Brain microvascular endothelial cell (primary cell): ENCODE measurements around the gene XPO5.
"Not testable (repeated sequence)": the region's sequence is repeated elsewhere in the genome, so short reads cannot be mapped to it uniquely, and the experiment has no call there.

ENCODE experiments used
- DNase-seq: peaks from one replicate; pipeline ENCODE4 v3.0.0-alpha.2; 2020
- H3K27ac ChIP-seq: fragments of 250-450 bp; sonication (Bioruptor Pico); 2 replicates; pipeline ENCODE4 v1.5.1; 2020; ENCODE audit warnings: mild to moderate bottlenecking, moderate library complexity
- H3K27me3 ChIP-seq: fragments of 250-450 bp; sonication (Bioruptor Pico); replicated peaks from 2 replicates; pipeline ENCODE4 v1.5.1; 2020; ENCODE audit warnings: mild to moderate bottlenecking
- H3K36me3 ChIP-seq: fragments of 250-450 bp; sonication (Bioruptor Pico); replicated peaks from 2 replicates; pipeline ENCODE4 v1.5.1; 2020; ENCODE audit warnings: mild to moderate bottlenecking
- H3K4me3 ChIP-seq: 2 replicates; pipeline ENCODE4 v1.5.1; 2011; ENCODE audit warnings: low read depth, mild to moderate bottlenecking, control low read depth, low read length, moderate library complexity
- CTCF ChIP-seq: IDR thresholded peaks from 2 replicates; pipeline ENCODE4 v1.5.1; 2011; ENCODE audit warnings: low read depth, mild to moderate bottlenecking, moderate library complexity, low read length, control low read depth, inconsistent platforms; ENCODE audit errors: missing control alignments
- in situ Hi-C: cut with HindIII; loops from 2 replicates; pipeline ENCODE4 v1.10.0; 2017; ENCODE audit warnings: low sequenced_read_pairs, low pct_ligation_motif_present

Gene XPO5

DNA sequence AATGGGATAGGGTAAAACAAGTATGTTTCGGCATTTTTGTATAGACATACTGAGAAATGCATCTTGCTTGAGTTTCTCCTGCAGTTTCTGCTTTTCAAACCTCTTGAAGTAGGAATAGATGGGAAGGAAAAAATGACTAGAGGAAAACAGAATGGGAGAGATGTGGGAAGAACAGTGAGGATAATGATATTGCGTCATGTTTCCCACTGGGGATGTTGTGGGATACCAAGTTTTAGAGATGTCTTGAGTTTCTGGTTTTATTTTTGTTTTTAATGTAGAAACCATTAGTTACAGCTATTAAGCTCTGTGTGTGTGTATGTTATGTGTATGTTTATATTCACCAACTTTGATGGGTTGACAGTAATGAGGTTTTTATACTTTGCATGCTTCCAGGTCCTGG is 24.8 kb upstream of the XPO5 start:
- Histone ChIP-seq H3K4me3 (no peak overlapping the region), H3K36me3 (peaks cover 37% of the 10 kb centered on the region), H3K27ac (no peak overlapping the region), H3K27me3 (no peaks in the 10 kb centered on the region)
- DNase-seq = no peak
- in situ Hi-C loops = no loop called here
- TF ChIP-seq CTCF = no peak

GRCh38 chr6:43593938-43594337 is 18.1 kb upstream of the XPO5 start:
- no peaks in the 10 kb centered on the region for H3K27me3 ChIP-seq
- H3K36me3 ChIP-seq = peaks cover 25% of the 10 kb centered on the region
- DNase-seq = no peak
- no peak overlapping the region for H3K4me3 ChIP-seq
- in situ Hi-C loops = no loop called here
- TF ChIP-seq CTCF = no peak
- no peak overlapping the region for H3K27ac ChIP-seq

GRCh38 chr6:43589564-43589963 is 13.7 kb upstream of the XPO5 start:
- in situ Hi-C loops, H3K27ac ChIP-seq, H3K4me3 ChIP-seq, H3K27me3 ChIP-seq, DNase-seq: not testable (repeated sequence)
- peaks cover 50% of the 10 kb centered on the region for H3K36me3 ChIP-seq

- Histone ChIP-seq H3K4me3 (no peak overlapping the region), H3K27ac (no peak overlapping the region), H3K36me3 (peaks cover 59% of the 10 kb centered on the region), H3K27me3 (no peaks in the 10 kb centered on the region)
- TF ChIP-seq CTCF = no peak
- in situ Hi-C loops = no loop called here
- no peak for DNase-seq
Measured at GRCh38 chr6:43588194-43588593, 12.4 kb upstream of the XPO5 start.

DNA sequence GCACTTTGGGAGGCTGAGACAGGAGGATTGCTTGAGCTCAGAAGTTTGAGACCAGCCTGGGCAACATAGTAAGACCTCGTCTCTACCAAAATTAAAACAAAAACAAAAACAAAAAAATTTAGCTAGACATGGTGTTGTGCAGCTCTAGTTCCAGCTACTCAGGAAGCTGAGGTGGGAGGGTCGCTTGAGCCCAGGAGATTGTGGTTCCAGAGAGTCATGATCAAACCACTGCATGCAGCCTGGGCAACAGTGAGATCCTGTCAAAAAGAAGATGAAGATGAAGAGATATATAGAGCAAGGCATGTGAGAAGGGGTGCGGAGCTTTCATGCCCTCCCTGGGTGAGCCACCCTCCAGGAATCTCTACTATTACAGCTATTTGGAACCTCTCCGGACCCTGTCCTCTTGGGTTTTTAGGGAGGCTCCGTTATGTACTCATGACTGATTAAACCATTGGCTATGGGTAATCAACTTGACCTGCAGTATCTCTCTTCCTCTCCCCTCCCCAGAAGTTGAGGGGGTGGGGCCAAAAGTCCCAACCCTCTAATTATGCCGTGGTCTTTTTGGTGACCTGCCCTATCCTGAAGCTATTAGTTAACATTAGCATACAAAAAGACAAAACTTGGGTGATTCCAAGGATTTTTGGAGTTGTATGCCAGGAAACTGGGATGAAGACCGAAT is 9.2 kb upstream of the XPO5 start:
- no peak overlapping the region for H3K4me3 ChIP-seq
- H3K36me3 ChIP-seq = peaks cover 57% of the 10 kb centered on the region
- in situ Hi-C loops = no loop called here
- no peaks in the 10 kb centered on the region for H3K27me3 ChIP-seq
- TF ChIP-seq CTCF = no peak
- no peak overlapping the region for H3K27ac ChIP-seq
- DNase-seq = no peak

- TF ChIP-seq CTCF = no peak
- no peak overlapping the region for H3K4me3 ChIP-seq
- no peak for DNase-seq
- no peak overlapping the region for H3K27ac ChIP-seq
- in situ Hi-C loops = no loop called here
- peaks cover 45% of the 10 kb centered on the region for H3K36me3 ChIP-seq
- H3K27me3 ChIP-seq = no peaks in the 10 kb centered on the region
Measured at GRCh38 chr6:43582911-43583310, 7.1 kb upstream of the XPO5 start.
